IMR-90 (cell line): ENCODE results near the gene PDS5B.

ENCODE experiments used
- CHD1 ChIP-seq: IDR thresholded peaks from 2 replicates; pipeline ENCODE4 v1.6.1; 2012; ENCODE audit warnings: low read depth, low read length, improper control_type of control experiment
- CTCF ChIP-seq: conservative IDR thresholded peaks from 2 replicates; pipeline ENCODE4 v1.5.1; 2012; ENCODE audit warnings: mild to moderate bottlenecking, low read depth, low read length, improper control_type of control experiment
- FOS ChIP-seq: fragments of 150-350 bp; IDR thresholded peaks from 2 replicates; pipeline ENCODE4 v1.6.1; 2016; ENCODE audit warnings: low read depth, low read length
- MAFK ChIP-seq: IDR thresholded peaks from 2 replicates; pipeline ENCODE4 v1.6.1; 2012; ENCODE audit warnings: low read depth, low read length, improper control_type of control experiment
- POLR2A ChIP-seq: IDR thresholded peaks from 2 replicates; pipeline ENCODE4 v1.6.1; 2012; ENCODE audit warnings: mild to moderate bottlenecking, low read depth, low read length
- RAD21 ChIP-seq: IDR thresholded peaks from 2 replicates; pipeline ENCODE4 v1.6.1; 2012; ENCODE audit warnings: low read length, improper control_type of control experiment
- SMC3 ChIP-seq: fragments of 150-350 bp; IDR thresholded peaks from 2 replicates; pipeline ENCODE4 v1.6.1; 2016; ENCODE audit warnings: low read depth, mild to moderate bottlenecking, antibody characterized with exemption, low read length, moderate library complexity

- no peak for TF ChIP-seq FOS
- TF ChIP-seq CTCF = no peak
- TF ChIP-seq RAD21 = no peak
- no peak for TF ChIP-seq MAFK
- no peak for TF ChIP-seq SMC3
- no peak for TF ChIP-seq POLR2A
- TF ChIP-seq CHD1 = no peak
These were observed 142.1 kb downstream of the PDS5B start for GRCh38 chr13:32728327-32728726.
